Measurements from ENCODE around the gene GOLGA6L7.
"Not testable (repeated sequence)": the region's sequence is repeated elsewhere in the genome, so short reads cannot be mapped to it uniquely, and the experiment has no call there.

Gene GOLGA6L7

GRCh38 chr15:28848521-28848920 lies at the start of gene GOLGA6L7:
Gene GOLGA6L7 (minus strand): TSS chr15:28848644. CDS start chr15:28848549, 95 bp downstream.
- DNase-seq: not testable (repeated sequence)

GRCh38 chr15:28897861-28898585 lies 49.6 kb upstream of the GOLGA6L7 start:
- no peak for DNase-seq

- DNase-seq: peak in 2 of 51 donors; percentile 41 to 55
Observed at GRCh38 chr15:28896951-28897350, 48.5 kb upstream of the GOLGA6L7 start.

- DNase-seq: no peak
Observed at GRCh38 chr15:28895566-28895965, 47.1 kb upstream of the GOLGA6L7 start.

- no peak for DNase-seq
Observed at GRCh38 chr15:28895146-28895545, 46.7 kb upstream of the GOLGA6L7 start.

GRCh38 chr15:28894631-28895030 lies 46.2 kb upstream of the GOLGA6L7 start:
- no peak for DNase-seq

- no peak for DNase-seq
Observed at GRCh38 chr15:28892789-28893610, 44.6 kb upstream of the GOLGA6L7 start.

- DNase-seq: no peak
Observed at GRCh38 chr15:28891588-28891987, 43.1 kb upstream of the GOLGA6L7 start.

GRCh38 chr15:28890711-28891495 lies 42.5 kb upstream of the GOLGA6L7 start:
- no peak for DNase-seq

GRCh38 chr15:28890291-28890690 lies 41.8 kb upstream of the GOLGA6L7 start:
- DNase-seq: not testable (repeated sequence)

GRCh38 chr15:28889871-28890270 lies 41.4 kb upstream of the GOLGA6L7 start:
- DNase-seq: not testable (repeated sequence)

GRCh38 chr15:28889346-28889745 lies 40.9 kb upstream of the GOLGA6L7 start:
- no peak for DNase-seq

GRCh38 chr15:28888900-28889299 lies 40.5 kb upstream of the GOLGA6L7 start:
- peak in 1 of 51 donors; percentile 78 for DNase-seq

- no peak for DNase-seq
Observed at GRCh38 chr15:28888302-28888894, 40.0 kb upstream of the GOLGA6L7 start.

- no peak for DNase-seq
Observed at GRCh38 chr15:28887339-28888174, 39.1 kb upstream of the GOLGA6L7 start.

GRCh38 chr15:28886431-28887338 lies 38.2 kb upstream of the GOLGA6L7 start:
- DNase-seq: peak in 1 of 51 donors; percentile 36

- DNase-seq: peak in 12 of 51 donors; percentile 19 to 50 (median 33)
Observed at GRCh38 chr15:28885630-28886430, 37.4 kb upstream of the GOLGA6L7 start, which contains the start of gene APBA2. Gene APBA2 (plus strand): TSS chr15:28885974. CDS start chr15:29053885, 167,911 bp downstream.

- DNase-seq: no peak
Observed at GRCh38 chr15:28885128-28885629, 36.7 kb upstream of the GOLGA6L7 start.
